UCSD-AML1 (cell line): ENCODE data around the gene TRIP13.
"Not testable (repeated sequence)": the region's sequence is repeated elsewhere in the genome, so short reads cannot be mapped to it uniquely, and the experiment has no call there.

Source experiments
- DNase-seq: peaks from one replicate; lab custom pipeline; 2025; ENCODE audit not compliant: unreplicated experiment; lab: John Stamatoyannopoulos, UW

The TRIP13 gene

DNA sequence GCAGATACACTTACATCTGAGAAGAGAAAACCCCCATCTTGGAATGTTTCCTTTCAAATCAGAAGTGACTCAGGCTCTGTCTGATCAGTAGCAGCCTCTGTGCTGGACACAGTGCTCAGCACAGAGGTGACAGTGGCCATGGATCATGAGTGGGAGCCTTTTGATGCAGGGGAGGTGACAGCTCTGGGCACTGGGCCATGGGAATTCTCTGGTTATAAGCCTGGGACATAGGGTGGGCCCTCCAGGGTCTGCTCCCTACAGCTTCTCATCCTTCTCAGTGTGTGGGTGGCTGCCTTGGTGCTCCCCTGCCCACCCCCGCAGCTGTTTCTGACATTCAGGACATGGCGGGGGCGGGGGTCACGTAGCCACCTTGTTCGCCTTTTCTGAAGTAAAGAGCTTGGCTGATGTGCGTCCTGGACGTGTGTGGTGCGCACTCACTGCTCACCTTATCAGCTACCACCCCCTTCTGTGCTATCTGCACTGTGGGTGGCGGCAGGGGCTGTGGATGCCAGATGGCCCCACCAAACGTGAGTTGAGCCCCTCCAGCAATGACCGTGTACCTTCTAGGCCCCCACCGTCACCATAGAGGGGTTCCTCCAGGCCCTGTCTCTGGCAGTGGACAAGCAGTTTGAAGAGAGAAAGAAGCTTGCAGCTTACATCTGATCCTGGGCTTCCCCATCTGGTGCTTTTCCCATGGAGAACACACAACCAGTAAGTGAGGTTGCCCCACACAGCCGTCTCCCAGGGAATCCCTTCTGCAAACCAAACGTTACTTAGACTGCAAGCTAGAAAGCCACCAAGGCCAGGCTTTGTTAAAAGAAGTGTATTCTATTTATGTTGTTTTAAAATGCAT, 24.0 kb downstream of the TRIP13 start:
- DNase-seq, result no peak

DNA sequence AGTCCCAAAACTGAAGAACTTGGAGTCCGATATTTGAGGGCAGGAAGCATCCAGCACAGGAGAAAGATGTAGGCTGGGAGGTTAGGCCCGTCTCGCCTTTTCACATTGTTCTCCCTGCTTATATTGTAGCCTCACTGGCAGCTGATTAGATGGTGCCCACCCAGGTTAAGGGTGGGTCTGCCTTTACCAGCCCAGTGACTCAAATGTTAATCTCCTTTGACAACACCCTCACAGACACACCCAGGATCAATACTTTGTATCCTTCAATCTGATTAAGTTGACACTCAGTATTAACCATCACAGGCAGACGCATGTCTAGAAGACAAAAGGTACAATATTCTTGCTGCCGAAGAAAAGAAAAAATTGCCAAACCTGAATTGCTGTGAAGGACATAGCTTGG, 26.0 kb downstream of the TRIP13 start:
- not testable (repeated sequence) for DNase-seq

- DNase-seq, result no peak
Measured at GRCh38 chr5:919356-920000, 26.8 kb downstream of the TRIP13 start.

DNA sequence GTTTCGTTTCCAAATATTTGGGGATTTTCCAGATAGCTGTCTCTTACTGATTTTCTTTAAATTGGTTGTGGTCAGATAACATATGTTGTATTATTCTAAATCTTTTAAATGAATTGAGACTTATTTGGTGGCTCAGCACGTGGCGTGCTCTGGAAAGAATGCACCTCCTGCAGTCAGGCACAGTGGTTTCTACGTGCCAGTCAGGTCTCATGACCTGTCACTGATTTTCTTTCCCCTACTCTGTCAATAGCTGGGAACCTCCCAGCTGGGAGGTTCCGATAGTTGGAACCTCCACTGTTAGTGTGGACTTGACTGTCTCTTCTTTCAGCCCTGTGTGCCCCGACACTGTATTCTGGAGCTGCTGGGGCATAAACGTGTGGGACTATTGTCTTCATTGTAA, 27.6 kb downstream of the TRIP13 start:
- no peak for DNase-seq

DNA sequence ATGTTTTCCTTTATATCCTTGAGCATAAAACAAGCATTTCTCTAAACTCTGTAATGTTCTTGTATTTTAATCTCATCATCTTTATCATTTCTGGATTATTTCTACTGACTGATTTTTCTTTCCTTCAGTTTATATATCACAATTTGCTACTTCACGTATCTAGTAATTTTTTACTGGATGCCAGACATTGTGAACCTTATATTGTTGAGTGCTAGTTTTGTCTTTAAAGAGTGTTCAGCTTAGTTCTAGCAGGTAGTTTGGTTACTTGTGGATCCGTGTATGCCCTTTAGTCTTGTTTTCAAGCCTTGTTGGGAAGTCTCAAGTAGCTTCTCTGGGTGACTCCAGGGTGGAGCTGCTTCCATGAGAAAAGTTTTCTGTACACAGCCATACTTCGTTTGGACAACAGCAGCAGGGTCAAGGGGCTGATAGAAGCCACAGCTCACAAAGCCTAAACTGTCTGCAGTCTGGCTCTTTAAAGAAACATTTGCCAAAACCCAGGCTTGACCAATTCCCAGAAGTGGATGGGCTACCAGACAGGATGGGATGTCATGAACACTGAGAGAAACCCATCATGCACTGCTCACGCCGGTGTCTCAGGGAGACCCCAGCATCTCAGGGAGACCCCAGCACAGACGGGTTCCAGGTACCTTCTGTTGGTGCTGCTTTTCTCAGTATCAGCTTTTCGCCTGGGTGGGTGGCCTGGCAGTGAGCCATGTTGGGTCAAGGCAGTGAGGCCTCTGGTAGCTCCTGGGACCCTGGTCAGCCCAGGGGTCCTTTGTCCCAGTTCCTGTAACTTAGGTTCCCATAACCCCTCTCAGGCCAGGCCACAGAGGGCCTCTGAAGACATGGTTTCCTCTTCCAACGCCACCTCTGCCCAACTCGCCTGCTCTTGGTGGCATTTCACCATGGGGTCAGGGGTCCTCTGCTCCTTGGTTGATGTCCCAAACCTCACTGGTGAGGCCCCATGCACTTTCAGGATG, 29.1 kb downstream of the TRIP13 start:
- DNase-seq, result no peak

- DNase-seq, result no peak
Measured at GRCh38 chr5:922436-923280, 30.0 kb downstream of the TRIP13 start.

- peak; percentile 78 for DNase-seq
Measured at GRCh38 chr5:923281-923873, 30.7 kb downstream of the TRIP13 start.

DNA sequence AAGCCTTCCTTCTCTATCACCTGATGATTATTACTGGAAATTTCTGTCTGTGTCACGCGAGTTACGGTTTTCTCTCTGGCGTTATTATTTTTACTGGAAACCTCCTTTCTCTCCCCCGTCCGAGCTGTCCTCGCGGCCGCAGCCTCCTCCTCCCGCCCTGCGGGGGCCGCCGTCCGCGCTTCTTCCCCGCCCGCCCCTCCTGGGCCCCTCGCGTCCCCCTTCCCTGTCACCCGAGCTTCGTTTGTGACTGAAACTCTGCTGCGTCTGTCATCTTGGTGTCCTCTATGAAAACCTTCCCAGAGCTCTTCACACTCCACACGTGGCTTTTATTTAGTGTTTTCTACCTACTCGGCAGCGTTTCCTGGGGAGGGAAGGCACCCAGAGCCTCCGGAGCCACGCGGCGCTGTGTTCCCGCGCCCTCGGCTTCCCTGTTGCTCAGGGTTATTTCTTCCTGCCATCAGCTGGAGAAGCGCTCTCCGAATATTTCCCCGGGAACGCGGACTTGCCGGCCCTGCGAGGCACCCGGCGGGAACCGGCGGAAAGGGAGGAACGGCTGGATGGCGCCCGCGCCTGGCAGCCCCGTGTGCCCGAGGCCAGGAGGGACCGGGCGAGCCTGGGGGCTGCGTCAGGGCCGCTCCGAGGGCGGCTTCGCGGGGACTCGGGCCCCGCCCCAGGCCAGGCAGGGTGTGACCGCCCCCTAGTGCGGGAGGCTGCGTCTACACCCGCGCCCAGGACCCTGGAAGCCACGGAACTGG, 33.9 kb downstream of the TRIP13 start:
- DNase-seq, result no peak

- DNase-seq, result no peak
Measured at GRCh38 chr5:927172-928015, 34.7 kb downstream of the TRIP13 start.

GRCh38 chr5:929182-929581, 36.5 kb downstream of the TRIP13 start:
- not testable (repeated sequence) for DNase-seq

GRCh38 chr5:929596-929995, 36.9 kb downstream of the TRIP13 start:
- no peak for DNase-seq

GRCh38 chr5:930866-931265, 38.2 kb downstream of the TRIP13 start:
- DNase-seq, result no peak

DNA sequence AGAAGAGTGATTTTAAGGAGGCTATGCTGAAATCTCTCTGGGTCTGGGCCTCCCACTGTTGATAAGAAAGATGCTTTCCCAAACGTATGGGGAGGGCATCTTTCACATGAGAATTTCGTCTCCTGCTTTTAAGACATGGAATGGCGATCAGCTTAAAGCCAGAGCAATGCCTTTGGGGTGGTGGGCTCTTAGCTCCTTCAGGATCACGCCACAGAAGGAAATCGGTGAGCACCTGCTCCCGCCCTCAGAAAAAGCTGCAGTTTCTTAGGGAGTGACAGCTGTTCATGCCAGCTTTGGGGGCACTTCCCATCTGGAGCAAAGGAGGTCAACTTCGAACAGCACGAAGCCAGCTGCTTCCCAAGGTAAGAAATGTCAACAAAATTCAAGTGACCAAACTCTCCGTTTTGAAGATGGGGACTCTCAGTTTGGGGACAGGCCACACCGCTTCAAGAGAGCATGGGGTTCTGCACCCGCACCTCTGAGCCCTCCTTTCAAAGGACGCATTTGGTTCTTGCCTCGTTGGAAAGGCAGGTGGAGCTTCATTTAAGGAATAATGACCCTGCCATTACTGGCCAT, 39.0 kb downstream of the TRIP13 start:
- no peak for DNase-seq

- DNase-seq, result no peak
Measured at GRCh38 chr5:932151-932627, 39.5 kb downstream of the TRIP13 start.

DNA sequence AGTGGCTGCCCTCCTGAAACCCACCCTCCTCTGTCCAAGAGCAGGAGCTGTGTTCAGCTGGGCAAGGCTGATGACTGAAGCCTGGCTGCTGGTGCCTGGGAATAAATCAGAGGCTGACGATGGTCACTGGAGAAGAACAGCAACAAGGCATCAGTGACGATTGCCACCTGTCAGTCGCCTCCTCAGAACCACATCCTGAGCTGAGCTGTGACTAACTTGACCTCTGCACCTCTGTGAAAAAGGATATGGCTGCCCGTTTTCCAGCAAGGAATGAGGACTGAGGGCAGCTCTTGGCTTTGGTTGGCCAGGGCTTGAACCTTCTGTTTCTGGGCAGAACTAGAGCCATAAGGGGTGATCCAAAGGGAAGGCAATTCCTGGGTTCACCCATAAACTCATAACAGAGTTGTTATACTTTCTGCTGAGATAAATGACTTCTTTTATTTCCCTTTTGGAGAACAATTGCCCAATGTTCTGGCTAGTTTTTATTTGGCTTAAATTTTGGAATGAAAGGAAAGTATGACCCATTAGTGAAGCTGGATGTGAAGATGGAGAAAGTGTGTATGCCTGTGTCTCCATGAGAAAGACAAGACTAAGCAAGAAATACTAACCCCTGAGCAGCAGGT, 40.1 kb downstream of the TRIP13 start:
- DNase-seq, result no peak

DNA sequence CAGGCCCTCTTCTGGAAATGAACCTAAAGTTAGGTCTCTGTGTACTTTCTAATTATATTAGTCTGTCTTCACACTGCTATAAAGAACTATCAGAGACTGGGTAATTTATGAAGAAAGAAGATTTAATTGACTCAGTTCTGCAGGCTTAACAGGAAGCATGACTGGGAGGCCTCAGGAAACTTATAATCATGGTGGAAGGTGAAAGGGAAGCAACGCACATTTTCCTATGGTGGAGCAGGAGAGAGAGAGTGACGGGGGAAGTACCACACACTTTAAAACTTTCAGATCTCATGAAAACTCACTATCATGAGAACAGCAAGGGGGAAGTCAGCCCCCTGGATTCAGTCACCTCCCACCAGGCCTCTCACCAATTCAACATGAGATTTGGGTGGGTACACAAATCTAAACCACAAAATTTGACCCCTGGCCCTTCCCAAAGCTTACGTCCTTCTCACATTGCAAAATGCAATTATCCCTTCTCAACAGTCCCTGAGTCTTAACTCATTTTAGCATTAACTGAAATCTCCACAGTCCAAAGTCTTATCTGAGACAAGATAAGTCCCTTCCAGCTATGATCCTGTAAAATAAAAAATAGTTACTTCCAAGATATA, 40.7 kb downstream of the TRIP13 start:
- no peak for DNase-seq

DNA sequence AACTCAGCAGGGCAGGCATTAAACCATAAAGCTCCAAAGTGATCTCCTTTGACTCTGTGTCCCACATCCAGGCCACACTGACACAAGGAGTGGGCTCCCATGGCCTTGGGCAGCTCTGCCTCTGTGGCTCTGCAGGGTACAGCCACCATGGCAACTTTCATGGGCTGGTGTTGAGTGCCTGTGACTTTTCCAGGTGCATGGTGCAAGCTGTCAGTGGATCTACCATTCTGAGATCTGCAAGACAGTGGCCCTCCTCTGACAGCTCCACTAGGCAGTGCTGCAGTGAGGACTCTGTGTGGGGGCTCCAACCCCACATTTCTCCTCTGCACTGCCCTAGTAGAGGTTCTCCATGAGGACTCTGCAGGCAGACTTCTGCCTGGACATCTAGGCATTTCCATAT, 41.3 kb downstream of the TRIP13 start:
- DNase-seq, result not testable (repeated sequence)
